PC-9 (cell line): ENCODE measurements around the gene GPR22. TPM values are rescaled to one million over a fixed set of nuclear protein-coding genes. Genes with fewer than 3 reads are reported as not detected.

ENCODE experiments used
- BruUV-seq: library from RNA; stranded (reverse); fragments of 400-500 nt; replicated peaks from 2 replicates; lab custom pipeline; 2021; lab: Mats Ljungman, UMichigan
- CTCF ChIA-PET: fragments of 300-600 bp; sonication (Branson Sonifier 250); formaldehyde crosslinking; loops from one replicate; lab custom pipeline; 2022; ENCODE audit warnings: antibody characterized with exemption; lab: Charles Lee
- POLR2A ChIA-PET: fragments of 300-600 bp; sonication (Branson Sonifier 250); formaldehyde crosslinking; loops from one replicate; lab custom pipeline; 2022; ENCODE audit warnings: antibody characterized with exemption; ENCODE audit not compliant: unreplicated experiment; lab: Charles Lee
- DNase-seq, 2 experiments: peaks; one replicate each; pipeline versions ENCODE4 v3.0.0 to v3.0.0-alpha.2; 2015 to 2022; ENCODE audit warnings: mixed read lengths in 1 of 2
- H2AFZ ChIP-seq: fragments of 200-600 bp; sonication (generic); 2 replicates; pipeline ENCODE4 v1.8.1; 2017; ENCODE audit warnings: antibody characterized with exemption
- H3F3A ChIP-seq: fragments of 200-600 bp; sonication (generic); 2 replicates; pipeline ENCODE4 v1.8.1; 2017; ENCODE audit warnings: antibody characterized with exemption, mild to moderate bottlenecking, low read depth; ENCODE audit not compliant: insufficient read depth
- H3K27ac ChIP-seq: fragments of 200-600 bp; sonication (generic); 2 replicates; pipeline ENCODE4 v1.6.1; 2016; ENCODE audit warnings: mixed run types
- H3K27me3 ChIP-seq: fragments of 200-600 bp; sonication (generic); 2 replicates; pipeline ENCODE4 v1.6.1; 2016; ENCODE audit warnings: low read depth, mixed run types; ENCODE audit not compliant: insufficient read depth
- H3K36me3 ChIP-seq: fragments of 200-600 bp; sonication (generic); 2 replicates; pipeline ENCODE4 v1.6.1; 2016; ENCODE audit warnings: low read depth, mixed run types
- H3K4me1 ChIP-seq: fragments of 200-600 bp; sonication (generic); replicated peaks from 2 replicates; pipeline ENCODE4 v1.6.1; 2016; ENCODE audit warnings: mixed run types; ENCODE audit not compliant: insufficient read depth
- H3K4me2 ChIP-seq: fragments of 200-600 bp; sonication (generic); 2 replicates; pipeline ENCODE4 v1.6.1; 2017; ENCODE audit warnings: mixed run types
- H3K4me3 ChIP-seq: fragments of 200-600 bp; sonication (generic); 2 replicates; pipeline ENCODE4 v1.6.1; 2016; ENCODE audit warnings: mixed run types
- H3K79me2 ChIP-seq: fragments of 200-600 bp; sonication (generic); 2 replicates; pipeline ENCODE4 v1.6.1; 2017; ENCODE audit warnings: low read depth, mixed run types
- H3K9me2 ChIP-seq: fragments of 200-600 bp; sonication (generic); 2 replicates; pipeline ENCODE4 v1.8.1; 2017; ENCODE audit warnings: mild to moderate bottlenecking; ENCODE audit not compliant: insufficient read depth
- H3K9me3 ChIP-seq: fragments of 200-600 bp; sonication (generic); 2 replicates; pipeline ENCODE4 v1.8.1; 2016; ENCODE audit warnings: low read depth; ENCODE audit not compliant: insufficient read depth
- H4K20me1 ChIP-seq: fragments of 200-600 bp; sonication (generic); 2 replicates; pipeline ENCODE4 v1.8.1; 2017; ENCODE audit not compliant: insufficient read depth
- CTCF ChIP-seq: fragments of 200-600 bp; sonication (generic); conservative IDR thresholded peaks from 2 replicates; pipeline ENCODE4 v1.6.1; 2017; ENCODE audit warnings: mixed run types, antibody characterized with exemption, mild to moderate bottlenecking, moderate library complexity
- EZH2 ChIP-seq: fragments of 200-600 bp; sonication (generic); IDR thresholded peaks from 2 replicates; pipeline ENCODE4 v1.8.0; 2017; ENCODE audit warnings: antibody characterized with exemption, low read depth
- intact Hi-C: fragments of 100-400 bp; cut with micrococcal nuclease; formaldehyde crosslinking; loops from one replicate; pipeline ENCODE4 v1.10.0; 2022; ENCODE audit not compliant: unreplicated experiment
- total RNA-seq: library from RNA; stranded (reverse); gene quantifications from 2 replicates; pipeline ENCODE4 v1.2.3, GENCODE V29; 2021

GPR22 gene
- total RNA-seq, 1 experiment from 2014 or later, result not detected

- H3F3A ChIP-seq, result no peaks in the 10 kb centered on the region
- no TSS peak for BruUV-seq
- no peaks in the 10 kb centered on the region for H4K20me1 ChIP-seq
- H3K27me3 ChIP-seq, result no peaks in the 10 kb centered on the region
- H3K4me3 ChIP-seq, result no peak overlapping the region
- no peaks in the 10 kb centered on the region for H3K4me1 ChIP-seq
- intact Hi-C loops, result no loop called here
- H3K9me2 ChIP-seq, result no peaks in the 10 kb centered on the region; the same call in 1 of the 2 replicates
- no peak overlapping the region for H3K27ac ChIP-seq
- CTCF ChIA-PET, result no interaction called here
- H3K4me2 ChIP-seq, result no peak overlapping the region
- no peak overlapping the region for H2AFZ ChIP-seq
- no peak for TF ChIP-seq CTCF
- no peak for TF ChIP-seq EZH2
- no peaks in the 10 kb centered on the region for H3K36me3 ChIP-seq
- H3K9me3 ChIP-seq, result no peaks in the 10 kb centered on the region
- no peak for DNase-seq
- POLR2A ChIA-PET, result no interaction called here
- H3K79me2 ChIP-seq, result no peaks in the 10 kb centered on the region
Measured at GRCh38 chr7:107430057-107430456, 39.8 kb upstream of the GPR22 start.

- intact Hi-C loops, result no loop called here
- H3K36me3 ChIP-seq, result no peaks in the 10 kb centered on the region
- no peaks in the 10 kb centered on the region for H3K4me1 ChIP-seq
- no peaks in the 10 kb centered on the region; the same call in 1 of the 2 replicates for H3K9me2 ChIP-seq
- no peak overlapping the region for H3K4me2 ChIP-seq
- H3K79me2 ChIP-seq, result no peaks in the 10 kb centered on the region
- H3K4me3 ChIP-seq, result no peak overlapping the region
- H3F3A ChIP-seq, result no peaks in the 10 kb centered on the region
- no peaks in the 10 kb centered on the region for H4K20me1 ChIP-seq
- no peak overlapping the region for H3K27ac ChIP-seq
- no peak overlapping the region for H2AFZ ChIP-seq
- H3K9me3 ChIP-seq, result no peaks in the 10 kb centered on the region
- POLR2A ChIA-PET, result no interaction called here
- TF ChIP-seq CTCF (no peak), EZH2 (no peak)
- BruUV-seq, result no TSS peak
- H3K27me3 ChIP-seq, result no peaks in the 10 kb centered on the region
- DNase-seq, result no peak
- CTCF ChIA-PET, result no interaction called here
Measured at GRCh38 chr7:107432261-107432660, 37.6 kb upstream of the GPR22 start.

- H3K79me2 ChIP-seq, result no peaks in the 10 kb centered on the region
- H3F3A ChIP-seq, result no peaks in the 10 kb centered on the region
- no peak overlapping the region for H3K27ac ChIP-seq
- H2AFZ ChIP-seq, result no peak overlapping the region
- no peak overlapping the region for H3K4me3 ChIP-seq
- ChIA-PET POLR2A (no interaction called here), CTCF (no interaction called here)
- no peaks in the 10 kb centered on the region for H3K27me3 ChIP-seq
- intact Hi-C loops, result no loop called here
- no peak for DNase-seq
- no peaks in the 10 kb centered on the region for H3K36me3 ChIP-seq
- H3K9me2 ChIP-seq, result no peaks in the 10 kb centered on the region; the same call in 1 of the 2 replicates
- H3K4me2 ChIP-seq, result no peak overlapping the region
- no peaks in the 10 kb centered on the region for H3K4me1 ChIP-seq
- BruUV-seq, result no TSS peak
- H4K20me1 ChIP-seq, result no peaks in the 10 kb centered on the region
- no peaks in the 10 kb centered on the region for H3K9me3 ChIP-seq
- TF ChIP-seq EZH2, result no peak
- TF ChIP-seq CTCF, result no peak
Measured at GRCh38 chr7:107435749-107436148, 34.1 kb upstream of the GPR22 start.
